Fibroblast of pulmonary artery (primary cell): ENCODE results near the gene ZWILCH.
A peak's percentile ranks its signal among the peaks of the same experiment; 100 is the strongest.

Source experiments
- DNase-seq: peaks from one replicate; pipeline ENCODE4 v3.0.0-alpha.2; 2010; ENCODE audit warnings: low read depth
- H3K4me3 ChIP-seq: replicated peaks from 2 replicates; pipeline ENCODE4 v1.5.1; 2011; ENCODE audit warnings: low read depth, mild to moderate bottlenecking, control low read depth, low read length, moderate library complexity
- CTCF ChIP-seq: IDR thresholded peaks from 2 replicates; pipeline ENCODE4 v1.5.1; 2011; ENCODE audit warnings: mild to moderate bottlenecking, control low read depth, low read length, inconsistent platforms; ENCODE audit errors: missing control alignments

ZWILCH gene

GRCh38 chr15:66503780-66504562 lies 1.2 kb upstream of the ZWILCH start:
- no peak for TF ChIP-seq CTCF
- no peak for DNase-seq
- H3K4me3 ChIP-seq: peak overlapping the region; percentile 88

GRCh38 chr15:66505430-66505811 lies 295 bp downstream of the ZWILCH start:
- peak overlapping the region; percentile 88 for H3K4me3 ChIP-seq
- TF ChIP-seq CTCF: no peak
- peak; percentile 39 for DNase-seq

- no peak for DNase-seq
- peak overlapping the region; percentile 88 for H3K4me3 ChIP-seq
- TF ChIP-seq CTCF: no peak
Observed at GRCh38 chr15:66505818-66506217, 692 bp downstream of the ZWILCH start.

- no peak for DNase-seq
- no peak overlapping the region for H3K4me3 ChIP-seq
- TF ChIP-seq CTCF: no peak
Observed at GRCh38 chr15:66508293-66508883, 3.3 kb downstream of the ZWILCH start.

- no peak for DNase-seq
- TF ChIP-seq CTCF: no peak
- H3K4me3 ChIP-seq: no peak overlapping the region
Observed at GRCh38 chr15:66514586-66514985, 9.5 kb downstream of the ZWILCH start.

GRCh38 chr15:66515901-66516322 lies 10.8 kb downstream of the ZWILCH start:
- DNase-seq: peak; percentile 62
- no peak for TF ChIP-seq CTCF
- no peak overlapping the region for H3K4me3 ChIP-seq
